Neural cell (in vitro differentiated cells): ENCODE measurements around the gene CAPSL. TPM values are rescaled to one million over a fixed set of nuclear protein-coding genes. Genes with fewer than 3 reads are reported as not detected.

Experiments used
- H2AFZ ChIP-seq: fragments of 200-600, 300-800 bp; sonication (generic), shearing (Covaris generic); 2 replicates; pipeline ENCODE4 v1.6.0; 2014; ENCODE audit warnings: low read depth, mild to moderate bottlenecking, antibody characterized with exemption, low read length, moderate library complexity
- H3F3A ChIP-seq: fragments of 200-600 bp; shearing (Covaris generic); 2 replicates; pipeline ENCODE4 v1.6.1; 2016; ENCODE audit warnings: mild to moderate bottlenecking, moderate library complexity, mixed read lengths, antibody characterized with exemption, low read length; ENCODE audit not compliant: insufficient read depth, poor library complexity, severe bottlenecking
- H3K27ac ChIP-seq: fragments of 200-600, 300-800 bp; sonication (generic), shearing (Covaris generic); 2 replicates; pipeline ENCODE4 v1.5.1; 2014; ENCODE audit warnings: mild to moderate bottlenecking, low read length, moderate library complexity
- H3K27me3 ChIP-seq: fragments of 300-800, 200-600 bp; sonication (generic), shearing (Covaris generic); 2 replicates; pipeline ENCODE4 v1.6.0; 2014; ENCODE audit warnings: mild to moderate bottlenecking, low read depth, low read length, moderate library complexity; ENCODE audit not compliant: insufficient read depth
- H3K36me3 ChIP-seq: fragments of 300-800, 200-600 bp; sonication (generic), shearing (Covaris generic); 2 replicates; pipeline ENCODE4 v1.5.1; 2014; ENCODE audit warnings: mild to moderate bottlenecking, antibody characterized with exemption, low read length, moderate library complexity; ENCODE audit not compliant: insufficient read depth
- H3K4me2 ChIP-seq: fragments of 300-800, 200-600 bp; sonication (generic), shearing (Covaris generic); 2 replicates; pipeline ENCODE4 v1.6.0; 2014; ENCODE audit warnings: mild to moderate bottlenecking, low read length
- H3K4me3 ChIP-seq: fragments of 300-800, 200-600 bp; sonication (generic), shearing (Covaris generic); 2 replicates; pipeline ENCODE4 v1.5.1; 2014; ENCODE audit warnings: mild to moderate bottlenecking, low read length, moderate library complexity
- H3K79me2 ChIP-seq: fragments of 200-600 bp; shearing (Covaris generic); replicated peaks from 2 replicates; pipeline ENCODE4 v1.6.0; 2014; ENCODE audit warnings: mild to moderate bottlenecking, low read length, moderate library complexity; ENCODE audit not compliant: insufficient read depth
- H3K9ac ChIP-seq: fragments of 300-800, 200-600 bp; sonication (generic), shearing (Covaris generic); 2 replicates; pipeline ENCODE4 v1.6.1; 2016; ENCODE audit warnings: mild to moderate bottlenecking, low read length, mixed read lengths
- H3K9me2 ChIP-seq: fragments of 200-600 bp; shearing (Covaris generic); 2 replicates; pipeline ENCODE4 v1.6.1; 2016; ENCODE audit warnings: mild to moderate bottlenecking, low read length, mixed read lengths; ENCODE audit not compliant: insufficient read depth
- H3K9me3 ChIP-seq: fragments of 200-600, 300-800 bp; sonication (generic), shearing (Covaris generic); 2 replicates; pipeline ENCODE4 v1.6.1; 2016; ENCODE audit warnings: mild to moderate bottlenecking, mixed run types, low read length, moderate library complexity, mixed read lengths
- H4K20me1 ChIP-seq: fragments of 200-600 bp; shearing (Covaris generic); 2 replicates; pipeline ENCODE4 v1.6.1; 2016; ENCODE audit warnings: mild to moderate bottlenecking, mixed run types; ENCODE audit not compliant: insufficient read depth
- CTCF ChIP-seq: fragments of 450-650 bp; IDR thresholded peaks from 2 replicates; pipeline ENCODE4 v1.5.1; 2014; ENCODE audit warnings: antibody characterized with exemption, mild to moderate bottlenecking, moderate library complexity; ENCODE audit not compliant: poor library complexity, severe bottlenecking
- EP300 ChIP-seq: fragments of 450-650 bp; conservative IDR thresholded peaks from 2 replicates; pipeline ENCODE4 v1.6.1; 2014; ENCODE audit warnings: antibody characterized with exemption, mild to moderate bottlenecking, moderate library complexity; ENCODE audit not compliant: poor library complexity, severe bottlenecking
- EZH2 ChIP-seq: fragments of 200-600, 300-800 bp; shearing (Covaris generic), sonication (generic); IDR thresholded peaks from 2 replicates; pipeline ENCODE4 v1.6.1; 2014; ENCODE audit warnings: antibody characterized with exemption, low read length, borderline replicate concordance, mild to moderate bottlenecking; ENCODE audit not compliant: insufficient read depth, poor library complexity, severe bottlenecking
- MXI1 ChIP-seq: fragments of 450-650 bp; conservative IDR thresholded peaks from 2 replicates; pipeline ENCODE4 v1.6.1; 2014; ENCODE audit warnings: antibody characterized with exemption, mild to moderate bottlenecking; ENCODE audit not compliant: poor library complexity, severe bottlenecking
- POLR2AphosphoS5 ChIP-seq: IDR thresholded peaks from 2 replicates; pipeline ENCODE4 v1.6.1; 2012
- RAD21 ChIP-seq: fragments of 450-650 bp; conservative IDR thresholded peaks from 2 replicates; pipeline ENCODE4 v1.6.1; 2014; ENCODE audit warnings: antibody characterized with exemption, mild to moderate bottlenecking, moderate library complexity
- SMC3 ChIP-seq: fragments of 450-650 bp; conservative IDR thresholded peaks from 2 replicates; pipeline ENCODE4 v1.6.1; 2014; ENCODE audit warnings: antibody characterized with exemption, mild to moderate bottlenecking, moderate library complexity; ENCODE audit not compliant: poor library complexity
- TAF1 ChIP-seq: IDR thresholded peaks from 2 replicates; pipeline ENCODE4 v1.6.1; 2012; ENCODE audit warnings: low read depth
- polyA plus RNA-seq: library from polyadenylated mRNA; depleted of rRNA; stranded (reverse); fragments of >200 nt; gene quantifications from 2 replicates; pipeline ENCODE4 v1.2.3, GENCODE V29; 2014
- TF ChIP-seq, protein P1 (sequence below): IDR thresholded peaks from 2 replicates; pipeline ENCODE4 v1.6.1; 2012; ENCODE audit warnings: borderline replicate concordance

The CAPSL gene
- polyA plus RNA-seq, 1 donor from 2014 or later = 2.3 TPM

GRCh38 chr5:35922468-35922867, 16.0 kb downstream of the CAPSL start:
- H3K36me3 ChIP-seq = no peaks in the 10 kb centered on the region
- no peak for TF ChIP-seq MXI1
- TF ChIP-seq EZH2 = no peak
- no peak for TF ChIP-seq SMC3
- TF ChIP-seq, protein P1, sequence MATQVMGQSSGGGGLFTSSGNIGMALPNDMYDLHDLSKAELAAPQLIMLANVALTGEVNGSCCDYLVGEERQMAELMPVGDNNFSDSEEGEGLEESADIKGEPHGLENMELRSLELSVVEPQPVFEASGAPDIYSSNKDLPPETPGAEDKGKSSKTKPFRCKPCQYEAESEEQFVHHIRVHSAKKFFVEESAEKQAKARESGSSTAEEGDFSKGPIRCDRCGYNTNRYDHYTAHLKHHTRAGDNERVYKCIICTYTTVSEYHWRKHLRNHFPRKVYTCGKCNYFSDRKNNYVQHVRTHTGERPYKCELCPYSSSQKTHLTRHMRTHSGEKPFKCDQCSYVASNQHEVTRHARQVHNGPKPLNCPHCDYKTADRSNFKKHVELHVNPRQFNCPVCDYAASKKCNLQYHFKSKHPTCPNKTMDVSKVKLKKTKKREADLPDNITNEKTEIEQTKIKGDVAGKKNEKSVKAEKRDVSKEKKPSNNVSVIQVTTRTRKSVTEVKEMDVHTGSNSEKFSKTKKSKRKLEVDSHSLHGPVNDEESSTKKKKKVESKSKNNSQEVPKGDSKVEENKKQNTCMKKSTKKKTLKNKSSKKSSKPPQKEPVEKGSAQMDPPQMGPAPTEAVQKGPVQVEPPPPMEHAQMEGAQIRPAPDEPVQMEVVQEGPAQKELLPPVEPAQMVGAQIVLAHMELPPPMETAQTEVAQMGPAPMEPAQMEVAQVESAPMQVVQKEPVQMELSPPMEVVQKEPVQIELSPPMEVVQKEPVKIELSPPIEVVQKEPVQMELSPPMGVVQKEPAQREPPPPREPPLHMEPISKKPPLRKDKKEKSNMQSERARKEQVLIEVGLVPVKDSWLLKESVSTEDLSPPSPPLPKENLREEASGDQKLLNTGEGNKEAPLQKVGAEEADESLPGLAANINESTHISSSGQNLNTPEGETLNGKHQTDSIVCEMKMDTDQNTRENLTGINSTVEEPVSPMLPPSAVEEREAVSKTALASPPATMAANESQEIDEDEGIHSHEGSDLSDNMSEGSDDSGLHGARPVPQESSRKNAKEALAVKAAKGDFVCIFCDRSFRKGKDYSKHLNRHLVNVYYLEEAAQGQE = no peak
- TF ChIP-seq RAD21 = no peak
- H3K9me2 ChIP-seq = no peaks in the 10 kb centered on the region
- H3K27me3 ChIP-seq = no peaks in the 10 kb centered on the region
- H3K9ac ChIP-seq = no peak overlapping the region
- H3K4me2 ChIP-seq = no peak overlapping the region
- H2AFZ ChIP-seq = no peak overlapping the region
- no peak overlapping the region for H3K4me3 ChIP-seq
- no peak overlapping the region for H3K27ac ChIP-seq
- no peaks in the 10 kb centered on the region for H3K79me2 ChIP-seq
- H3F3A ChIP-seq = no peaks in the 10 kb centered on the region
- H3K9me3 ChIP-seq = no peaks in the 10 kb centered on the region
- no peaks in the 10 kb centered on the region for H4K20me1 ChIP-seq

GRCh38 chr5:35921930-35922329, 16.5 kb downstream of the CAPSL start:
- H3K9me3 ChIP-seq = no peaks in the 10 kb centered on the region
- H3F3A ChIP-seq = no peaks in the 10 kb centered on the region
- no peaks in the 10 kb centered on the region for H3K79me2 ChIP-seq
- no peak for TF ChIP-seq SMC3
- TF ChIP-seq TAF1 = no peak
- TF ChIP-seq POLR2AphosphoS5 = no peak
- TF ChIP-seq MXI1 = no peak
- no peak for TF ChIP-seq EZH2
- TF ChIP-seq CTCF = no peak
- no peak for TF ChIP-seq EP300
- H3K4me2 ChIP-seq = no peak overlapping the region
- H3K9me2 ChIP-seq = no peaks in the 10 kb centered on the region
- H3K36me3 ChIP-seq = no peaks in the 10 kb centered on the region
- no peak overlapping the region for H3K27ac ChIP-seq
- H3K27me3 ChIP-seq = no peaks in the 10 kb centered on the region
- no peak overlapping the region for H2AFZ ChIP-seq
- no peaks in the 10 kb centered on the region for H4K20me1 ChIP-seq
- H3K9ac ChIP-seq = no peak overlapping the region
- no peak overlapping the region for H3K4me3 ChIP-seq

DNA sequence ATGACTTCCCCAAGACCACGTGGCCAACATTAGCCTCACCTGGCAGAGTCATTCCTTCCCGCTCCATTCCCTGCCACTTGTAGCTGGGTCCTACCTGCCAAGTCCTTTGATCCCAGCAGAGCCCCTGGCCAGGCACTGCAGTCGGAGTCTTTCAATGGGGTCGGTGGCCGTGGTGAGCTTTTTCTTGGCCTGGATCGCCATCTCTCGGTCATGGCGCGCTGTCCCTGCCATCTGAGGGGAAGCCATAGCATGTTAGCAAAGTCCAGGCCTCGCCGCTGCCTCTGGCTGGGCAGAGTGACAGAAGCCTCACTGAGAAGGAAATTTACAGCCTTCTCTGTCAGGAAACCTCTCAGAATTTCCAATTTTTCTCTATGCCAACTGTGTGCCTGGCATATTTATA, 17.5 kb downstream of the CAPSL start:
- Histone ChIP-seq H3K79me2 (no peaks in the 10 kb centered on the region), H3K27ac (no peak overlapping the region), H3K4me2 (no peak overlapping the region), H2AFZ (no peak overlapping the region), H3K36me3 (no peaks in the 10 kb centered on the region), H3K9ac (no peak overlapping the region), H3K27me3 (no peaks in the 10 kb centered on the region), H3K9me2 (no peaks in the 10 kb centered on the region), H4K20me1 (no peaks in the 10 kb centered on the region), H3F3A (no peaks in the 10 kb centered on the region), H3K9me3 (no peaks in the 10 kb centered on the region), H3K4me3 (no peak overlapping the region)
- TF ChIP-seq MXI1 = no peak
- no peak for TF ChIP-seq EZH2
- no peak for TF ChIP-seq SMC3
- TF ChIP-seq POLR2AphosphoS5 = no peak
